ENCODE results near the gene TSPAN1. TPM values are rescaled to one million over a fixed set of nuclear protein-coding genes. Genes with fewer than 3 reads are reported as not detected.

The TSPAN1 gene
- total and polyA plus RNA-seq, 10 of the 15 experiments (the other 5 are each of a cell fraction or from before 2014, with no cell fraction given), result 0.08 to 0.29 (median 0.23) TPM; not detected in 5

DNA sequence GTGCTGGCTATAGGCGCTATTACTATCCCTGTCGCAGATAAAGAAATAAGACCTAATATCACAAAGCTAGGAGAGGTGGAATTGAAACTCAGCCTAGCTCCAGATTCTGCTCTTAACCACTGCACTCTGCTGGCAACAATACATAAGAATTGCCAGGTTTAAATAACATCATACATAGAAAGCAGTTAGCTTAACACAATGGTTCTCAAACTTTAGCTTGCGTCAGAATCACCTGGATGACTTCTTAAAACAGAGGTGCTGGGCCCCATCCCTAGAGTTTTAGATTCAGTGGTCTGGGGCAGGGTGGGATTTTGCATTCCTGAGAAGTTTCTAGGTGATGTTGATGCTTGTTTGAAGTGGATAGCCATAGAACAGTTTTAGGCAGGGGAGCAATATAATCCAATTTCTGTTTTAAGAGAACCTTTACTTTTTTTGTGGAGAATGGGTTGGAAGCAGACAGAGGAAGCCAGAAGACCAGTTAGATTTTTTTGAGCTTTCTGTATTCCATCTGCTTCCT is 24.4 kb downstream of the TSPAN1 start:
- Histone ChIP-seq H3K36me3 (ENCODE audit: control insufficient read depth in 2 of 2, insufficient read depth in 2 of 2, low read length in 1 of 2) (no peaks in the 10 kb centered on the region; a peak in 1 of 4 replicates), H4K20me1 (ENCODE audit: control insufficient read depth, insufficient read depth) (no peaks in the 10 kb centered on the region), H3K9me3 (replicated peaks; ENCODE audit: control insufficient read depth, insufficient read depth, low read length) (no peaks in the 10 kb centered on the region), H3K4me1 (ENCODE audit: control insufficient read depth, insufficient read depth, low read length) (peaks cover 9% of the 10 kb centered on the region), H3K4me2 (ENCODE audit: control insufficient read depth, insufficient read depth) (peak overlapping the region; percentile 49), H3K27me3 (replicated peaks in 1 of 2; ENCODE audit: control insufficient read depth in 2 of 2, insufficient read depth in 2 of 2, low read length in 1 of 2) (no peaks in the 10 kb centered on the region), H3K4me3 (peak overlapping the region; percentile 98), H2AFZ (ENCODE audit: control insufficient read depth, low read depth, low read length) (no peak overlapping the region), H3K9ac (ENCODE audit: control insufficient read depth, insufficient read depth, low read length) (no peak overlapping the region), H3K27ac (ENCODE audit: control insufficient read depth, insufficient read depth) (no peak overlapping the region), H3K79me2 (ENCODE audit: control insufficient read depth, insufficient read depth, low read length) (peaks cover 6% of the 10 kb centered on the region)
- POLR2A ChIA-PET, result interaction anchor here (0.7 to 2.3 kb wide), 4 partner anchors 13 to 90 kb away, joined by 3 to 9 read pairs (median 5); partner anchors contain the start of gene RAD54L
- WGBS (ENCODE audit: insufficient coverage, insufficient replicate concordance, low lambda C conversion rate, missing lambda C conversion rate), result 67% methylated on average over 3 of the region's 3 CpGs
- DNase-seq (ENCODE audit: low read depth, low spot score), result no peak
- SMC1A ChIA-PET (ENCODE audit: uncharacterized antibody, unreplicated experiment), result interaction anchor here (0.5 to 3.1 kb wide), 7 partner anchors 13 to 165 kb away, joined by 3 to 11 read pairs (median 3); no protein-coding TSS in a partner anchor
- TF ChIP-seq, protein P1, sequence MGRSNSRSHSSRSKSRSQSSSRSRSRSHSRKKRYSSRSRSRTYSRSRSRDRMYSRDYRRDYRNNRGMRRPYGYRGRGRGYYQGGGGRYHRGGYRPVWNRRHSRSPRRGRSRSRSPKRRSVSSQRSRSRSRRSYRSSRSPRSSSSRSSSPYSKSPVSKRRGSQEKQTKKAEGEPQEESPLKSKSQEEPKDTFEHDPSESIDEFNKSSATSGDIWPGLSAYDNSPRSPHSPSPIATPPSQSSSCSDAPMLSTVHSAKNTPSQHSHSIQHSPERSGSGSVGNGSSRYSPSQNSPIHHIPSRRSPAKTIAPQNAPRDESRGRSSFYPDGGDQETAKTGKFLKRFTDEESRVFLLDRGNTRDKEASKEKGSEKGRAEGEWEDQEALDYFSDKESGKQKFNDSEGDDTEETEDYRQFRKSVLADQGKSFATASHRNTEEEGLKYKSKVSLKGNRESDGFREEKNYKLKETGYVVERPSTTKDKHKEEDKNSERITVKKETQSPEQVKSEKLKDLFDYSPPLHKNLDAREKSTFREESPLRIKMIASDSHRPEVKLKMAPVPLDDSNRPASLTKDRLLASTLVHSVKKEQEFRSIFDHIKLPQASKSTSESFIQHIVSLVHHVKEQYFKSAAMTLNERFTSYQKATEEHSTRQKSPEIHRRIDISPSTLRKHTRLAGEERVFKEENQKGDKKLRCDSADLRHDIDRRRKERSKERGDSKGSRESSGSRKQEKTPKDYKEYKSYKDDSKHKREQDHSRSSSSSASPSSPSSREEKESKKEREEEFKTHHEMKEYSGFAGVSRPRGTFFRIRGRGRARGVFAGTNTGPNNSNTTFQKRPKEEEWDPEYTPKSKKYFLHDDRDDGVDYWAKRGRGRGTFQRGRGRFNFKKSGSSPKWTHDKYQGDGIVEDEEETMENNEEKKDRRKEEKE (IDR thresholded peaks at IDR 0.05), result no peak
- TF ChIP-seq MLLT1 (IDR thresholded peaks at IDR 0.05) (0 out of 2 replicates have a peak, but pooled peaks have one; percentile 7), CHD2 (IDR thresholded peaks at IDR 0.05; ENCODE audit: borderline replicate concordance, low read depth, low read length) (no peak), MTA3 (IDR thresholded peaks at IDR 0.05; ENCODE audit: borderline replicate concordance, low read length) (no peak), CHD4 (IDR thresholded peaks at IDR 0.05) (no peak), SUZ12 (IDR thresholded peaks at IDR 0.05; ENCODE audit: unreplicated experiment) (no peak)
- TF ChIP-seq, protein P2, sequence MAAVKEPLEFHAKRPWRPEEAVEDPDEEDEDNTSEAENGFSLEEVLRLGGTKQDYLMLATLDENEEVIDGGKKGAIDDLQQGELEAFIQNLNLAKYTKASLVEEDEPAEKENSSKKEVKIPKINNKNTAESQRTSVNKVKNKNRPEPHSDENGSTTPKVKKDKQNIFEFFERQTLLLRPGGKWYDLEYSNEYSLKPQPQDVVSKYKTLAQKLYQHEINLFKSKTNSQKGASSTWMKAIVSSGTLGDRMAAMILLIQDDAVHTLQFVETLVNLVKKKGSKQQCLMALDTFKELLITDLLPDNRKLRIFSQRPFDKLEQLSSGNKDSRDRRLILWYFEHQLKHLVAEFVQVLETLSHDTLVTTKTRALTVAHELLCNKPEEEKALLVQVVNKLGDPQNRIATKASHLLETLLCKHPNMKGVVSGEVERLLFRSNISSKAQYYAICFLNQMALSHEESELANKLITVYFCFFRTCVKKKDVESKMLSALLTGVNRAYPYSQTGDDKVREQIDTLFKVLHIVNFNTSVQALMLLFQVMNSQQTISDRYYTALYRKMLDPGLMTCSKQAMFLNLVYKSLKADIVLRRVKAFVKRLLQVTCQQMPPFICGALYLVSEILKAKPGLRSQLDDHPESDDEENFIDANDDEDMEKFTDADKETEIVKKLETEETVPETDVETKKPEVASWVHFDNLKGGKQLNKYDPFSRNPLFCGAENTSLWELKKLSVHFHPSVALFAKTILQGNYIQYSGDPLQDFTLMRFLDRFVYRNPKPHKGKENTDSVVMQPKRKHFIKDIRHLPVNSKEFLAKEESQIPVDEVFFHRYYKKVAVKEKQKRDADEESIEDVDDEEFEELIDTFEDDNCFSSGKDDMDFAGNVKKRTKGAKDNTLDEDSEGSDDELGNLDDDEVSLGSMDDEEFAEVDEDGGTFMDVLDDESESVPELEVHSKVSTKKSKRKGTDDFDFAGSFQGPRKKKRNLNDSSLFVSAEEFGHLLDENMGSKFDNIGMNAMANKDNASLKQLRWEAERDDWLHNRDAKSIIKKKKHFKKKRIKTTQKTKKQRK (IDR thresholded peaks at IDR 0.05; ENCODE audit: low read depth, low read length), result no peak
- CTCF ChIA-PET, result interaction anchor here (0.7 to 3.9 kb wide), 5 partner anchors 16 to 134 kb away, joined by 3 to 30 read pairs (median 9); no protein-coding TSS in a partner anchor
- in situ Hi-C loops (cut with MboI) (no loop called here), intact Hi-C loops (cut with micrococcal nuclease; ENCODE audit: unreplicated experiment) (no loop called here)
- ATAC-seq, result no peak
- BruUV-seq (replicated peaks), result no TSS peak
- FAIRE-seq, result peak; percentile 18
- RAD21 ChIA-PET (ENCODE audit: unreplicated experiment), result interaction anchor here (0.6 to 3.0 kb wide), 7 partner anchors 16 to 163 kb away, joined by 3 to 13 read pairs (median 5); no protein-coding TSS in a partner anchor
